Fibroblast of lung (primary cell): ENCODE data around the gene KATNAL2. TPM values are rescaled to one million over a fixed set of nuclear protein-coding genes. Genes with fewer than 3 reads are reported as not detected.

Experiments used
- DNase-seq, 2 donors: peaks; one replicate each; pipeline versions ENCODE4 v3.0.0 to v3.0.0-alpha.2; 2010; ENCODE audit warnings: low read depth in 2 of 2
- H2AFZ ChIP-seq: 2 replicates; pipeline ENCODE4 v1.5.1; 2012; ENCODE audit warnings: low read length, control low read depth, inconsistent platforms
- H3K27ac ChIP-seq: 2 replicates; pipeline ENCODE4 v1.5.1; 2011; ENCODE audit warnings: low read length, control low read depth; ENCODE audit not compliant: insufficient read depth
- H3K27me3 ChIP-seq: 2 replicates; pipeline ENCODE4 v1.5.1; 2011; ENCODE audit warnings: mild to moderate bottlenecking, low read length; ENCODE audit not compliant: control insufficient read depth, insufficient read depth
- H3K36me3 ChIP-seq: 2 replicates; pipeline ENCODE4 v1.5.1; 2011; ENCODE audit warnings: low read length; ENCODE audit not compliant: control insufficient read depth, insufficient read depth
- H3K4me1 ChIP-seq: 2 replicates; pipeline ENCODE4 v1.5.1; 2011; ENCODE audit warnings: low read length; ENCODE audit not compliant: control insufficient read depth, insufficient read depth; ENCODE audit errors: extremely low read depth
- H3K4me2 ChIP-seq: 2 replicates; pipeline ENCODE4 v1.5.1; 2011; ENCODE audit warnings: low read length, control low read depth; ENCODE audit not compliant: insufficient read depth; ENCODE audit errors: extremely low read depth
- H3K4me3 ChIP-seq, 4 experiments: fragments of 200-600 bp in 1 of 4; sonication (generic) in 1 of 4; replicated peaks in 1 of 4; 2 replicates each; pipeline ENCODE4 v1.5.1; 2011 to 2016; ENCODE audit warnings: low read length in 4 of 4, low read depth in 3 of 4, mild to moderate bottlenecking in 3 of 4, control low read depth in 2 of 4, inconsistent platforms in 1 of 4, mixed read lengths in 1 of 4; ENCODE audit not compliant: insufficient read depth in 1 of 4; ENCODE audit errors: control extremely low read depth in 1 of 4
- H3K79me2 ChIP-seq: 2 replicates; pipeline ENCODE4 v1.5.1; 2012; ENCODE audit warnings: mild to moderate bottlenecking, low read length, inconsistent platforms; ENCODE audit not compliant: control insufficient read depth, insufficient read depth
- H3K9ac ChIP-seq: 2 replicates; pipeline ENCODE4 v1.5.1; 2011; ENCODE audit warnings: mild to moderate bottlenecking, low read length, control low read depth; ENCODE audit not compliant: insufficient read depth
- H3K9me3 ChIP-seq: 2 replicates; pipeline ENCODE4 v1.5.1; 2012; ENCODE audit warnings: low read depth, low read length; ENCODE audit not compliant: control insufficient read depth, insufficient read depth
- H4K20me1 ChIP-seq: 2 replicates; pipeline ENCODE4 v1.5.1; 2011; ENCODE audit warnings: low read length; ENCODE audit not compliant: control insufficient read depth, insufficient read depth; ENCODE audit errors: extremely low read depth
- CTCF ChIP-seq, 2 donors: IDR thresholded peaks in 1 of 2; conservative IDR thresholded peaks in 1 of 2; 1 replicate in 1 of 2; 2 replicates in 1 of 2; pipeline ENCODE4 v1.5.1; 2011 to 2012; ENCODE audit warnings: low read length in 2 of 2, control low read depth in 1 of 2, inconsistent platforms in 1 of 2, low read depth in 1 of 2, mild to moderate bottlenecking in 1 of 2
- EZH2 ChIP-seq: IDR thresholded peaks from 2 replicates; pipeline ENCODE4 v1.5.1; 2012; ENCODE audit warnings: low read length, control low read depth, mild to moderate bottlenecking; ENCODE audit errors: missing control alignments
- polyA plus RNA-seq, 2 donors: library from polyadenylated mRNA; depleted of rRNA in 1 of 2; stranded (reverse) in 1 of 2; unstranded in 1 of 2; fragments of >200 nt; gene quantifications; 2 replicates each; pipeline ENCODE4 v1.2.1, GENCODE V29; 2011 to 2012; ENCODE audit warnings: missing spikeins in 1 of 2
- total RNA-seq: library from RNA; depleted of rRNA; stranded (reverse); fragments of >200 nt; gene quantifications from 2 replicates; pipeline ENCODE4 v1.2.1, GENCODE V29; 2014

KATNAL2 gene
- total and polyA plus RNA-seq, 2 donors (not counting 1 experiment from before 2014, with no cell fraction given) = 1.8 to 3.8 TPM

GRCh38 chr18:47077111-47077510, 159.7 kb downstream of the KATNAL2 start:
- H3K27me3 ChIP-seq = no peaks in the 10 kb centered on the region
- H3K36me3 ChIP-seq = no peaks in the 10 kb centered on the region
- H3K4me2 ChIP-seq = no peak overlapping the region
- TF ChIP-seq EZH2 (no peak), CTCF (conservative IDR thresholded peaks at IDR 0.05 in 1 of 2, IDR thresholded peaks at IDR 0.05 in 1 of 2; ENCODE audit: low read depth in 1 of 2, low read length in 2 of 2) (no peak)
- no peak overlapping the region for H3K4me3 ChIP-seq
- no peaks in the 10 kb centered on the region for H3K9me3 ChIP-seq
- no peaks in the 10 kb centered on the region for H3K79me2 ChIP-seq
- no peak overlapping the region for H3K9ac ChIP-seq
- no peak overlapping the region for H2AFZ ChIP-seq
- H3K27ac ChIP-seq = no peak overlapping the region
- no peaks in the 10 kb centered on the region for H3K4me1 ChIP-seq
- no peak for DNase-seq
- no peaks in the 10 kb centered on the region for H4K20me1 ChIP-seq

- TF ChIP-seq CTCF (conservative IDR thresholded peaks at IDR 0.05 in 1 of 2, IDR thresholded peaks at IDR 0.05 in 1 of 2; ENCODE audit: low read depth in 1 of 2, low read length in 2 of 2) (no peak), EZH2 (no peak)
- Histone ChIP-seq H3K4me3 (no peak overlapping the region), H2AFZ (no peak overlapping the region), H3K9ac (no peak overlapping the region), H3K27ac (no peak overlapping the region), H3K27me3 (no peaks in the 10 kb centered on the region), H3K4me2 (no peak overlapping the region), H4K20me1 (no peaks in the 10 kb centered on the region), H3K36me3 (no peaks in the 10 kb centered on the region), H3K79me2 (no peaks in the 10 kb centered on the region), H3K9me3 (no peaks in the 10 kb centered on the region), H3K4me1 (no peaks in the 10 kb centered on the region)
- no peak for DNase-seq
These were observed 163.5 kb downstream of the KATNAL2 start for GRCh38 chr18:47080872-47081271.

GRCh38 chr18:47081578-47081977, 164.2 kb downstream of the KATNAL2 start:
- DNase-seq = peak; percentile 1 to 6
- Histone ChIP-seq H3K4me3 (no peak overlapping the region), H3K27ac (no peak overlapping the region), H3K79me2 (no peaks in the 10 kb centered on the region), H3K9ac (no peak overlapping the region), H4K20me1 (no peaks in the 10 kb centered on the region), H3K36me3 (no peaks in the 10 kb centered on the region), H3K4me1 (no peaks in the 10 kb centered on the region), H2AFZ (no peak overlapping the region), H3K27me3 (no peaks in the 10 kb centered on the region), H3K4me2 (no peak overlapping the region), H3K9me3 (no peaks in the 10 kb centered on the region)
- no peak for TF ChIP-seq EZH2
- TF ChIP-seq CTCF (conservative IDR thresholded peaks at IDR 0.05 in 1 of 2, IDR thresholded peaks at IDR 0.05 in 1 of 2; ENCODE audit: low read depth in 1 of 2, low read length in 2 of 2) = no peak
